ENCODE results near the gene PDHA1.
A peak's percentile ranks its signal among the peaks of the same experiment; 100 is the strongest.

The PDHA1 gene

DNA sequence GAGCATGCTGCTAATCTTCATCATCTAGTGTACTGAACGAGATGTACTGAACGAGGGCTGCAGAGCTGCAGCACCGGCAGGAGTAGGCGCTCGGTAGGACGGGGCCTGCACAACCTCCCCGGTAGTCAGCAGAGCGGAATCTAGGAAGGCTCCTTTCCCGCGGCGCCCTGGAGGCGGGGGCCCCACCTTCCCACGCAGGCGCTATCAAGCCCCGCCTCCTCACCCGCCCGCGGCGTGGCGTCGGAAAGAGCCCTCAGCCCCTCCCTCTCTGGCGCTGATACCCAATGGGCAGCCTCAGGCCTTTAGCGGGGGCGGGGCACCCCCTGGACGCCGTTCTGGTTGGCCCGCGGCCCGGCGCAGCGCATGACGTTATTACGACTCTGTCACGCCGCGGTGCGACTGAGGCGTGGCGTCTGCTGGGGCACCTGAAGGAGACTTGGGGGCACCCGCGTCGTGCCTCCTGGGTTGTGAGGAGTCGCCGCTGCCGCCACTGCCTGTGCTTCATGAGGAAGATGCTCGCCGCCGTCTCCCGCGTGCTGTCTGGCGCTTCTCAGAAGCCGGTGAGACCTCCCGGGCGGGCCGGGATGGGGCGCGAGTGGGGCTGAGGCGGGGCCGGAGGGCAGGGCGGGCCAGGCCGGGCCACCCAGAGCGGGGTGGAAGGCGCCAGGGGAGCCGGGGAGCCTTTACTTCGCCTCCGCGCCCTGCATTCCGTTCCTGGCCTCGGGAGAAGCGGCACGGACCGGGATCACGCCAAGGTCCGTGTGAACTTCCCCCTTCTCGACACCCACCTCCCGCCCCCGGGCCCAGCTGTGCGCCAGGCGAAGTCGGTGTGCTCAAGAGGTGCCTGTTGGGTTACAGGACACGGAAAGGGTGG, at the start of gene PDHA1:
PDHA1 (plus strand) TSS at position 393 of the 874 bp plus-strand sequence; CDS start at position 504, 111 bp downstream.
- peak; percentile 84 for DNase-seq (ENCODE audit: low read depth)

DNA sequence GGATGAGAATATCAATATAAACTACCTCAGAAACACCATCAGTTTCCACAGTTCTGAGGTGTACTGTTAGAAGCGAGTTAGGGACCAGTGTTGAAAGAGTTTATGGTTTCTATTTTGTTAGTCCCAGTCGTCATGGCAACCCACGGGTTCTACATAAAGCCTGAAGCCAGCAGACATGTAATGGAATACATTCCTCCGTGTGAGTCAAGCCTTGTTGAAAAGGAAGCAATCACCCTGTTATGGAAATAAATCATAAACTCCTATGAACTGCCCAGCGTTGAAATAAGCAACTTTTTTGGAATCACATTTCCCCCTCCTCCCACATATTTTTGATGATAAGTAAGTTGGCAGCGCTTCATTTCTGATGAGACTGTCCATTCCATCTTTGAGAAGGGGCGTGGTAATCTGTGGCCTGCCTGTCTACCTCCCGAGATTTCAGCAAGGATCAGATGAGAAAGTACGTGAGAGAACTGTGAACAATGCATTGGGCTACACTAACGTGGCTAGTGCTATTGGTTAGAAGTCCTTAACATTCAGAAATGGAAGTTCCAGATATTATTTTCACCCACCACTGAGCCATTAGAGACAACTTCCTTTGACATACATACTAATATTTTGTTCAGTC, 40.4 kb upstream of the PDHA1 start:
- DNase-seq (ENCODE audit: low read depth), result no peak

DNA sequence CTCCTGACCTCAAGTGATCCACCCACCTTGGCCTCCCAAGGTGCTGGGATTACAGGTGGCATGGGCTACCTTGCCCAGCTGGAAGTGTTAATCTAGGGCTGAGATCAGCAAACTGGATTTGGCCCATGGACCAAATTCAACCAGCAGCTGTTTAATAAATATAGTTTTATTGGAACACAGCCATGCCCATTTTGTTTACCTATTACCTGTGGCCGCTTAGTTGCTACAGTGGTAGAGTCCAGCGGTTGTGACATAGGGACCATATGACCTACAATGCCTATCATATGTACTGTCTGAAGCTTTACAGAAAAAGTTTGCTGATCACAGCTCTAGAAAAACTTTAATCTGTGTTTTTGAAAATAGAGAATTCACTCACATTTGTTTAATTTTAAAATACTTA, 17.2 kb upstream of the PDHA1 start:
- no peak for DNase-seq (ENCODE audit: low read depth)

DNA sequence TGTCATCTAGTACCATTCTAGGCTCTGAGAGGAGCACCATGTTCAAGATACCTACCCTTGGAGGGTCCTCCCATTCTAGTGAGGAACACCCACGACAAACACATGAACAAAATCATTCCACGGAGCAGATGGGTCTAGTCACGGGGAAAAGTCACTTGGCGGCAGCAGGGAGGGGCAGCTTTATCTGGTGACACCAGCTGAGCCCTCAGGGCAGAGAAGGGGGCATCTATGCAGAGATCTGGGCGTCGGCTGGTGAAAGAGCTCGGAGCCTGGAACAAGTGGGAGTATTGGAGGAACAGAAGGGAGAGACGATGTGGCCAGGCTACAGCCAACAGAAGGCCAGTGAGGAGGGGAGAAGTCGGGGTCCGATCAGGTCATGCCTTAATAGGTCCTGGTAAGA, 11.9 kb upstream of the PDHA1 start:
- DNase-seq (ENCODE audit: low read depth), result no peak

DNA sequence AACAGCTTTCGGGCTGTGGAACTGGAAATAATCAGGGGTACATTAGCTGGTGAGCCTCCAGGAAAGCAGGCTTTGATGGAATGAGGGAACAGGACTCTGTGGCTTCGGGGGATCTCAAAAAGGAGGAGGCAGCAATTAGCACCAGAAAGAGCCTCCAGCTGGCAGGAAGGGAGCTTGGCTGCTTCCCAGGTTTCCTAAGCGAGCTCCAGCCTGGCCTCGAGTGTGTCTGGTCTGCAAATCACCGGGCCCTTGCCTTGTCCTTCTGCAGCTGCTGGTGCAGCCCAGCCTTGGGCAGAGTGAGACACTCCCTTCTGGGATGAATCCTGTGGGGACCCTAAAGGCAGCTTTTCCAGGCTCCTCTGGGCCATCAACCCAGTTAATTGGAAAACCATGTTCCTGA, 10.7 kb upstream of the PDHA1 start:
- no peak for DNase-seq (ENCODE audit: low read depth)

DNA sequence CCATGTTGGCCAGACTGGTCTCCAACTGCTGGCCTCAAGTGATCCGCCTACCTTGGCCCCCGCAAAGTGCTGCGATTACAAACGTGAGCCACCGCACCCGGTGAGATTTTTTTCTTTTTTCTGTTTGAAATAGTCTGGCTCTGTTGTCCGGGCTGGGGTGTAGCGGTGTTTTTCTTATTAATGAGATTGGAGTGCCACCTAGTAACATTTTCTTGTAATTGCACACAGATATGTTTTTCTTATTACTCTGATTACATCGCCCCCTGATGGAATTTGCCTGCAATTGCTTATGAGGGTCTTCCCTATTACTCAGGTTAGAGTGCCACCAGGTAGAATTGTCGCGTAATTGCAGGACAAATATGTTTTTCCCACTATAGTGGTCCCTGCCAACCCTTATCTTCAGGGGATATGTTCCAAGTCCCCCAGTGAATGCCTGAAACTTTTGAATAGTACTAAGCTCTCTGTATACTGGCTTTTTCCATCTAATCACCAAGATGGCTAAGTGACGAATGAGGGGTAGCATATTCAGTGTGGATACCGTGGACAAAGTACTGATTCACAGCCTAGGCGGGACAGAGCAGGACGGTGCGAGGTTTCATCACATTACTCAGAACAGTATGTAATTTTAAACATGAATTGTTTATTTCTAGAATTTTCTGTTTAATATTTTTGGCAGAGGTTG, 8.6 kb upstream of the PDHA1 start:
- DNase-seq (ENCODE audit: low read depth), result no peak

DNA sequence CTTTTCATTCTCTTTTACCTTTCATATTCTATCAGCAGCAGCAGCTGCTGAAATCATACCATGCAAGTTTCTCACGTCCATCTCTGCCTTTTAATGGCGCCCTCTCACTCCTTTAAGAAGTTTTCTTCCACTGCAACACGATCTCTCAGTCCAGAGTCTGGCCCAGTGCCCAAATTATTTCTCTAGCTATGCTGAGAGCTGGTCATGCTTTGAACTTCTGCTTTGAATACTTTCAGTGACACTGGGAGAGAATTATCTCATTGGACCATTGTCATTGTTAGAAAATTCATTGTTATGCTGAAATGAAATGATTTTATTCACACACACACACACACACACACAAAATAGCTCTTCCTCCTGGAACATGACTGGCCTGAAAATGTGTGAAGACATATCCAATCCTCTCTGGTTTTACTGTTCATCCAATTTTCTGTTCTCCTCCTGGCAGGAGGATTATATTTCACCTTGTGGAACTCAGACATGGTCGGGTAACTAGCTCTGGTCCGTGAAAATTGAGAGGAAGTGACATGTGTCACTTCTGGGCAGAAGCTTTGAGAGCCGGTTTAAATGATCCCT, 1.3 kb upstream of the PDHA1 start:
- DNase-seq (ENCODE audit: low read depth), result no peak

DNA sequence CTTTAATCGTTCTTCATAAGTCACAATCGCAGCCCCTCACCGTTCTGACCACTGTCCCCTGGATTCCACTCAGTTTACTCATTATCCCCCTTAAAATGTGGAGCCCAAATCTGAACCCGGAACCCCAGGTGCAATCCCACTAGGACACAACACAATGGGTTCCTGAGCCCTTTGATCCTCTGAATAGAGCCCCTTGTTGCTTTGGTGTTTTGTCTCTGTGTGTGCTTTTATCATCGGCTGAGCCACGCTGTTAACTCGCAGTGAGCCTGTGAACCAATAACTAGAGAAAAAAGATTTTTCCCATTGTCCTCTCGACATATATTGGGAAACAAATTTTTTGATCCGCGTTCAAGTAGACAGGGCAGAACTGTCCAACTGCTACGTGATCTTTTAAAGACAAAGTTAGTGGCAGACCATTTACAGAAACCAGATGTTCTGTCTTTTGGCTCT, 617 bp upstream of the PDHA1 start:
- DNase-seq (ENCODE audit: low read depth), result no peak

DNA sequence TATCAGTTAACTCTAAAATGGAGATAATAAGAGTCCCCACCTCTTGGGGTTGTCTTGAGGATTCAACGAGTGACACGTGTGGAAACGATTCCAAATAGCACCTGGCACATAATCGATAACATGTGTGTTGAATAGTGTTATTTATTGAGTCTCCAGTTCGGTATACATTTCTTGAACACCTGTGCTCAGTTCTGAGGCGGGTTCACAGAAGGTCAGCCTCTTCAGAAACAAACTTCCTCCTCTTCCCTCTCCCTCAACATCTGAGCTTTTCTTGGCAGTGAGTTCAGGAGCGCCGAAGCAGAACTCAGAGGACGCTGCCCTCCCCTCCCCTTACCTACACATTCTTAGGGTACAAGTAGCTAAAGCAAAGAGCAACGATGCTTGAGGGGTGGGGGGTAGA, 934 bp downstream of the PDHA1 start:
- DNase-seq (ENCODE audit: low read depth), result no peak

DNA sequence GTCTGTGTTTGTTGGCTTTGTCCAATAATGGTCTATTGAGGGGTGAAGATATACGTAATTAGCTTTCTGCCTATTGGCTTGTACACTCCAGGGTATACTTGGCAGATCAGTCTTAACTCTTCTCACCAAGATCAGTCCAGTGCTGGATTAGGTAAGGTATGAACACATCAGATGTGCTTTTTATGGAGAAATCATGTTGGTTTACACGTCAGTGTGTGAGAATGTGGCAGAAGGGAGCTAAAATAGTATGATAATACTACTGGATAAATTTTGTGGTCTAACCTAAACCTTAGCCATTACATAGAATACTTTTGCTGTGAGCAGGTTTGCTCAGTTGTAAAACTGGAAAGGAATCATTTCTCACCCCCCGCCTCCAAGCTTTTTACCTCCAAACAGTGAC, 4.2 kb downstream of the PDHA1 start:
- no peak for DNase-seq (ENCODE audit: low read depth)

DNA sequence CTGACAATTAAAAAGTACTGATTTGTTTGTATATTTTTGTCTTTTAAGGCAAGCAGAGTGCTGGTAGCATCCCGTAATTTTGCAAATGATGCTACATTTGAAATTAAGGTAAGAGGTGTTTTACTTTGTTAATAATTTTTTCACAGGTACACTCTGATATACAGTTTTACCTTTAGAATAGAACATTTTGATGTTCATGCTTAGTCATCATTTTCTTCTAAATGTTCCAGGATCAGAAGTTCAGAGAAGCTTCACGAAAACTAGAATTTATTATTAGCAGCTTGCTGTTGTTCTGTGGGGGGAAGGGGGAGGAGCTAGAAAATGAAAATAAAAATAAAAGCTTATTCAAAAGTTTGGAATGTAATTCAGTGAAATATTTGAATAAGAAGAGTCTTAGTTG, 5.5 kb downstream of the PDHA1 start:
- DNase-seq (ENCODE audit: low read depth), result no peak

DNA sequence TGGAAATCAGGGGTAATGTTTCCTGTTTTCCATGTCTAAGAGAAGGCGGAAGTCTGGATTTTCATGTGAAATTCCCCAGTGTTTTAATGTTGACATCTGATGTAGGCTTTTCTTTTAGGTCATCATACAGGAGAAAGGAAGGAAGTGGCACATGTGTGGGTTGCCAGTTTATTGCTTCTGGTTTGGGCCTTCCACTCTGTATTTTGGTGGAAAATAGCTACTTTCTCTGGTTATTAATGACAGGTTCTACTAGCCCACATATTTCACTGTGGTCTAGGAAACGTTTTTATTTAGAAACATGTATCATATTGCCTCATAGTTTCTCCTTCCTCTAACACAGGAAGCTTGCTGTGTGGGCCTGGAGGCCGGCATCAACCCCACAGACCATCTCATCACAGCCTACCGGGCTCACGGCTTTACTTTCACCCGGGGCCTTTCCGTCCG, 7.2 kb downstream of the PDHA1 start:
- no peak for DNase-seq (ENCODE audit: low read depth)

DNA sequence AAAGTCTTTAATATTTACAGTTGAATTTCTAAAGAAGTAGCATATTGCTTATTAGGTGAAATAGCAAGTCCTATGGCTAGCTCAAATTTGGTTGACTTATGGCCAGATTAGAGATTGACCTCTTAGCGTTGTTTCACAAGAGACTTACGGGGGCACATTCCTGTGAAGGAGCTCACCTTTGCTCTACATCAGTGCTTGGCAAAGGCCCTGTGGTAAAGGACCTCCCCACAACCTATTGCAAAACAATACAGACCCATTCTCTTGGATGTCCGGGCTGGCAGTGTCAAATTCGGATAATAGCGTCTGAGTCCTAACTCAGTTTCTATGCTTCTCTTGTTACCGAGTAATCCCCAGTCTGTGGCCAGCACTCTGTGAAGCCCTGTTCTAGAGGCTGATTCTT, 10.9 kb downstream of the PDHA1 start:
- no peak for DNase-seq (ENCODE audit: low read depth)

DNA sequence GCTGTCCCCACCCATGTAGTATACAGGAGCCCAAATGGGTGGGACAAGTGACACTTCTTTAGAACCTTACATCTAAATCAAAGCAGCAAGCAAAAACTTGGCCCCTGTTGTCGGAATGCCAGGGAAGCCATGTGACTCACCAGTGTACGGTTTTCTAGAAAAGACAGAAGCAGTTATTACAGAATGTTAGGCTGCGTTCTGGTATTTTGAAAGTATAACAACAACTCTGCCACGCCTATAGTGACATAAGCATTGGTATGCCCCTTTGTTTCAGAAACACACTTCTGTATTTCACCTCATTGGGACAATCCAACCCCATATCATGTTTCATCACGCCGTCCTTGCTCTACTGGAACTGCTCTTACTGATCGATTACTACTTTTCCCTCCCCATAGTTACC, 14.8 kb downstream of the PDHA1 start:
- no peak for DNase-seq (ENCODE audit: low read depth)

DNA sequence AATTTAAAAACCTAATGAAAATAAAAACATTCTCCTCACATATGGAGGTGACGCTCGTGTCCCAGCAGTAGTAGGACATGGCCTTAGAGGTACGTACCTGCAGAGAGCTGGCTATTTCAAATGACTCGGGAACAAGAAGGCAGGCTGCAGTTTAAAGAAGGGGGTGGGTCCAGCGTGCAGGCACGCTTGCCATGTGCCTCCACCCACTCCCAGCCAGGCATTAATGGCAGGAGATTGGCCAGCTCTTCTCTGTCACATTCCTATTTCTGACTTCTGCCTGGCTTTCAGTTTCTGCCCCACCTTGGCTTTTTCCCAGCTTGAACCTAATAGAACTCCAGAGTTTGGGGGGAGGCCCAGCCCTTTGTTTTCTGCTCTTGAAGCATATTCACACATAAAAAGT, 17.2 kb downstream of the PDHA1 start:
- DNase-seq (ENCODE audit: low read depth), result no peak

DNA sequence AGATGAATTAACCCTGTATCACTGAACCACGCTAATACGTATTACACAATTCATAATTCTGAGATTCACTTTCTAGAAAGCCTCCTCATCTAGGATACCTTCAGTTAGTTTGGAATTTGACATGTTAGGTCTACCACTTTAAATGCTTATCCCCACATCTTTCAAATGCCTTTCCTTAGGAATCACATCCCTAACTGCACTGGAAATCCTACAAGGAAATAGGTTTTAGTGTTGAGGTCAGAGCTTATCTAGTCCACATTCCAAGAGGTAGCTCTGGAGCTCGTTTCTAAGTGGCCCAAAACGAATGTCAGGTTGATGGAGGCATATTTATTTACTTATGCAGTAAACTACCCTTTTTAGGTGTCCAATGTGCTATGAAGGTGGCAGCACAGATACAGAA, 18.0 kb downstream of the PDHA1 start:
- no peak for DNase-seq (ENCODE audit: low read depth)

DNA sequence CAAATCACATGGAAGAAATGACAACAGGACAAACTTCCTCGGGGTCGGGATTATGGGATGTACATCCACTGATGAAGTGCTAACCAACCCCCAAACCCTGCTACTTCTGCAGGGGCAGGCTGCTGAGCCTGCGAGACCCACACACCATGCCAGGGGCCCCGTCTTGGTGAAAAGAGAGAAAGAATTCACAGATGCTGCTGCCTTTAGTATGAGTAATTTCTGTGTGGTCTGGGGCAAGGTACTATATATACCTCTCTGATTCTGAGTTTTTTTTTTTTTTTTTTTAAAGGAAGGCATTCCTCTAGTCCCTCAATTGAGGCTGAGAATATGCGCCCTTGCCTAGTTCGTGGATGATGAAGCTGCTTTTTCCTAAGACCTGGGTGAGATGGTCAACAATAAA, 24.8 kb downstream of the PDHA1 start:
- no peak for DNase-seq (ENCODE audit: low read depth)

DNA sequence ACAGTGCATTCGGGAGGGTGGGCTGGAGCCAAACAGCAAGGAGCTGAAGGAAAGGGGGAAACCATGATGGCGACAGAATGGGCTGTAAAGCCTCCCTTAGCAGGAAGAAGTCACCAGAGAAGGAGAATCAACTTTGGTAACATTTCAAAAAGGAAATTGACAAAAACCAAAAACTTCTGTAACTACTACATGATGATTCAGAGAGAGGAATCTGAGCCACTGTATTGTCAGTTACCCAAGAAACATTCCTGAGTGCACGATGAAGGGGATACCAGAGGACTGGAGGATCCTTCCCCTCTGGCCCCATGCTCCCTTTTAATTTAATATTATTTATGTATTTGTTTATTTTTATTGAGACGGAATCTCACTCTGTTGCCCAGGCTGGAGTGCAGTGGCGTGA, 26.3 kb downstream of the PDHA1 start:
- DNase-seq (ENCODE audit: low read depth), result no peak

DNA sequence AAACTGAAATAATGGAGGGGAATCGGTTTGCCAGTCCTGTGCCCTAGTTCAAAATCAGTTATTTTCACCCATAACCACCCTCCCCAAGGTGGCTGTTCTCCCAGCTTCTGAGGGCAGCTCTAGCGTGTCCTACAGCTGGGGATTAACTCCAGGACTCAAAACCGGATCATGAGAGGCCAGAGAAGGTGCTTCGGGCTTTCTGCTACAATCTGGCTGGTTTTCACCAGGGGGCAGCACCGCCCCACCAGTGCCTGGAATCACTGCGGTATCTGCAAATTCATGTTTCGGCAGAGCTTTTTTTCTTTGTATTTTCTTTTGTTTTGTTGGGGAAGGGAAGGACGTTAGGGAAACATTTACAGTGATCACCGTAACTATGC, 28.4 kb downstream of the PDHA1 start:
- DNase-seq (ENCODE audit: low read depth), result peak; percentile 39

DNA sequence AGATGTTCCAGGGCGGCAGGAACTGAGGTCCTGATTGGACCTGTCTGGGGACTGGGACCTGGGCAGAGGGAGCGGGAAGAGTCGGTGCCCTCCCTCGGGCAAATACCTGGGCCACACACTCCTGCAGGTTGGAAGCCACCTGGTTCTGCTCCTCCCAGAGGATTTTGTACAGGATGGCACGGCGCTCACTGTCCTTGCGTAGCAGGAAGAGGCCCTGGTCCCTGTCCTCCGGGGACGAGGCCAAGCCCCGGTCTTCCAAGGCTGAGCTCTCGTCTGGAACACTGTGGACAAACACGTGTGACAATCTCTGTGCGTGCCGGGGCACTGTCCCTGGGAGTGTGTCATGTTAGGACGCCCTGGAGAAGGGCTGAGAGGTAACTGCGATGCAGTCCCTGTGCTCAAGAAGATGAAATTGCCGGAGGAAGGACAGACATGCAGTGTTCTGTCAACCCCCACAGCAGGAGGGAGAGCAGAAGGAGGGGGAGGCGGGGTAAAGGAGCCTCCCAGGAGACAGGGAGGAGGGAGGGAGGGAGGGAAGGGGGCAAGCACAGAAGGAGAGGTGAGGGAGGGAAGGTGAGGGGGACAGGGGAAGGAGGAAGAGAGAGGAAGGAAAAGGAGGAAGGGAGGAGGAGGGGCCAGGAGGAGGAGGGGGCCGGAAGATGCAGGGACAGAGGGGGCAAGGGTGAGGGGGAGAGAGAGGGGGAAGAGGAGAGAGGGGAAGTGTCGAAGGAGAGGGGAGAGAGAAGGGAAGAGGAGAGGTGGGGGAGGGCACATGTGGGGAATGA, 29.0 kb downstream of the PDHA1 start:
- no peak for DNase-seq (ENCODE audit: low read depth)

DNA sequence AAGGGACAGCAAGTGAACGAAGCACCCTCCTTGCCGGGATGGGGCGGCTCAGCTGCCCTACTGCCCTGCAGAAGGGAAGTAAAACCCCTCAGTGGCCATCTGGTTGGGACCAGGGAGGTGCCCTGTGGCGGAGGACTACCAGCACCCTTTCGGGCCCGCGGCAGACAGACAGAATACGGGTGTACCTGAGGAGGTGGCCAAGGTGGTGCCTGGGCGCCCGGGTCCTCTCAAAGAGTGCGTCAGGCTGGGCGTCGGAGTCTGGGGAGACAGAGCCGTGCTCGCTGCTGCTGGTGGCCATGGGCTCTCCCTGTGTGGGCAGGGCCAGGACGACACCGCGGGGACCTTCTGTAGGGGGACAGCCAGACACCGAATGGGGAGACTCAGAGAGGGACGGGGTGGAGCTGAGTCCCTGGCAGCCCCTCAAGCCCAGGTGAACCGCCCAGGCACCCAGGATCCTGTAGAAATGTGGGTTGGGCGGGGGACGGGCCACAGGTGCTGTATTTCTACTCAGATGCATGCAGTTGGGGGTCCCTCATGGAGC, 29.7 kb downstream of the PDHA1 start:
- DNase-seq (ENCODE audit: low read depth), result no peak

DNA sequence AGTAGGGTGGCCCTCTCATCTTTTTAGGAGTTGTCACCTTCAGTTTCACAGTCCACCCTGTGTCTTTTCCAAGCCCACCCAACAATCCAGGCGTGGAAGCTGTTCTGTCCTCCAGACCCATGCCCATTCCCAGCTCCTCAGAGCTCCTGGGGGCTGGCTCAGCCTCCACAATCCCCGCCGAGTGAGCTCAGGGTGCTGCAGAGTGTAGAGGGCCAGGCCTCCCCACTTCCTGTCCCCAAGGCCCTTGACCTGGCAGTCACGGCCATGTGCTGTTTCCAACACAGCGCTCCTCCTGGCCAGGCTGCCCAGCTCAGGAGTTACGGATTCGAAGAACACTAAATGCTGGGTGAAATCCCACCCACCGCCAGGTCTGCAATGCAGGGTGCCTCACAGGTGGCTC, 31.8 kb downstream of the PDHA1 start:
- DNase-seq (ENCODE audit: low read depth), result no peak
